IPS DF 4.7 (cell line): ENCODE measurements around the gene GOLGA6L24.
"Not testable (repeated sequence)": the region's sequence is repeated elsewhere in the genome, so short reads cannot be mapped to it uniquely, and the experiment has no call there.

ENCODE experiments used
- DNase-seq: peaks from one replicate; pipeline ENCODE4 v3.0.0-alpha.2; 2013; ENCODE audit warnings: low spot score; ENCODE audit errors: extremely low read depth

The GOLGA6L24 gene, protein sequence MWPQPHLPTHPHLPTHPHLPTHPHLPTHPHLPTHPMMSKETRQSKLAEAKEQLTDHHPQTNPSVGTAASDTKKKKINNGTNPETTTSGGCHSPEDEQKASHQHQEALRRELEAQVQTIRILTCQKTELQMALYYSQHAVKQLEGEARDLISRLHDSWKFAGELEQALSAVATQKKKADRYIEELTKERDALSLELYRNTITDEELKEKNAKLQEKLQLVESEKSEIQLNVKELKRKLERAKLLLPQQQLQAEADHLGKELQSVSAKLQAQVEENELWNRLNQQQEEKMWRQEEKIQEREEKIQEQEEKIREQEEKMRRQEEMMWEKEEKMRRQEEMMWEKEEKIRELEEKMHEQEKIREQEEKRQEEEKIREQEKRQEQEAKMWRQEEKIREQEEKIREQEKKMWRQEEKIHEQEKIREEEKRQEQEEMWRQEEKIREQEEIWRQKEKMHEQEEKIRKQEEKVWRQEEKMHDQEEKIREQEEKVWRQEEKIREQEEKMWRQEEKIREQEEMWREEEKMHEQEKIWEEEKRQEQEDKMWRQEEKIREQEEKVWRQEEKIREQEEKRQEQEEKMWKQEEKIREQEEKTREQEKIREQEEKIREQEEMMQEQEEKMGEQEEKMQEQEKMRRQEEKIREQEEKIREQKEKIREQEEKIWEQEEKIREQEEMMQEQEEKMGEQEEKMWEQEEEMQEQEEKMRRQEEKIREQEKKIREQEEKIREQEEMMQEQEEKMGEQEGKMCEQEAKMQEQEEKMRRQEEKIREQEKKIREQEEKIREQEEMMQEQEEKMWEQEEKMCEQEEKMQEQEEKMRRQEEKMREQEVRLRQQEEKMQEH

DNA sequence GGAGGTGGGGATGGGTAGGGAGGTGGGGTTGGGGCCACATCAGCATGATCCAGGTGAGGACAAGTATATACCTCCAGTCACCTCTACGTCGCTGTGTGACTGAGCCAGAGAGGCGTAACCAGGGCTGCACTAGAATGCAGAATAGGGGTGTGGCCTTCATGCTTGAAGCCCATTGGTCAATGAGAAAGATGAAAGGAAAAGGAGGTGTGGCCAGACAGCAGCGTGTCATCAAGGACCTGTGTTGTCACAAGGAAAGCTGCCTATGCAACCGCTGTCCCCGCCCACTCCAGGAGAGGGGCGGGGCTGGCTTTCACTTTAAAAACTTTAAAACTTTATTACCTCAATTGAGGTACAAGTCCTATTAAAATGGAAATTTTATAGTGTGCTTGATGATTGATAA, at the start of gene GOLGA6L24:
TSS of gene GOLGA6L24 (minus strand) at position 101 of the 400 bp plus-strand sequence. CDS start at position 40, 61 bp downstream.
- not testable (repeated sequence) for DNase-seq

DNA sequence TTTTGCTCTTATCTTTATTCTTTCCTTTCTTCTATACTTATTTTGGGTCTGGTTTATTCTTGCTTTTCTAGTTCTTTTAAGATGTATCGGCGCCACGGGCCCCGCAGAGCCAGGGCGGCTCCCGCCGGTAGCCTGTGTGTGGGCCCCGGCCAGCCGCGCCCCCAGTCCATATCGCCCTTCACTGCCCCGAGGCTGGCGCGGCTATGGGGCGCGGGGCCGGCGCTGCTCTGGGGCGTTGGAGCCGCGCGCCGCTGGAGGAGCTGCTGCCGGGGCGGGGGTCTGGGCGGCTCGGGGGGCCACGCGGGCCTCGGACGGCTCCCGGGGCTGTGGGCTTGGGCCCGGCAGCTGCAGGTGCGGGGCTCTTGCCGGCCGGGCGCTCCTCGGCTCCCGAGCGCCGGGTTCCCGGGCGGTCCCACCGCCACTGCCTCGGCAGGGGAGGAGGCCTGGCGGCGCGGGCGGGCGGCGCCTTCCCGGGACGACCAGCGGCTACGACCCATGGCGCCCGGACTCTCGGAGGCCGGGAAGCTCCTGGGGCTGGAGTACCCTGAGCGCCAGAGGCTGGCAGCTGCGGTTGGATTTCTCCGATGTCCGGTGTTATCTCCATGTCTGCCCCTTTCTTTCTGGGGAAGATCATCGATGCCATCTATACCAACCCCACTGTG, 45.0 kb upstream of the GOLGA6L24 start:
- not testable (repeated sequence) for DNase-seq

DNA sequence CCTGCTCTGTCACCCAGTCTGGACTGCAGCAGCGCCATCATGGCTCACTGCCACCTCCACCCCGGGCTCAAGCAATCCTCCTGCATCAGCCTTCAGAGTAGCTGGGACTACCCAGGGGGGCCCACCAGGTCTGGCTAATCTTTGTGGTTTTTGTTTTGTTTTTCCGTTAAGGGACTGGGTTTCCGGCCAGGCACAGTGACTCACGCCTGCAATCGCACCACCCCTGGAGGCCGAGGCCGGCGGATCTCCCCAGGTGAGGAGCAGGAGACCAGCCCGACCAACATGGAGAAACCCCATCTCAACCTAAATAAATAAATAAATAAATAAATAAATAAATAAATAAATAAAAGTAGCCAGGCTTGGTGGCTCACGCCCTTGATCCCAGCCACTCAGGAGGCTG, 38.1 kb upstream of the GOLGA6L24 start:
- DNase-seq, result not testable (repeated sequence)

DNA sequence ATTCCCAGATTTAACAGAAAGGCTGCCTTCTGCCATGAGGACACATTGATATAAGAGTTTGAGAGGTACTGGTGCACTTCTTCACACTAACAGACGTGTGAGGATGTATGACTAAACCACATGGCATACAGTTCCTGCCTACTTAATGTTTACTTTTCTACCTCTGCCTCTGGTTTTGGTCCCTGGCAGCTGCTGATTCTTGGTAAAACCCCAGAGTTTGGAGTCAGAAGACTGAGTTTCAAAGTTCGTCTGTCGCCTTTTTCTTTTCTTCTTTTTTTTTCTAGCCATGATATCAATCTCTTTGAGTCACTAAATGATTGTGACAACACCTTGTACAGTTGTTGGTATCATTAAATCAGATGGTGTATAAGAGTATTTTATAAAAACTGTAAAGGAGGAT, 22.2 kb upstream of the GOLGA6L24 start:
- DNase-seq, result not testable (repeated sequence)

DNA sequence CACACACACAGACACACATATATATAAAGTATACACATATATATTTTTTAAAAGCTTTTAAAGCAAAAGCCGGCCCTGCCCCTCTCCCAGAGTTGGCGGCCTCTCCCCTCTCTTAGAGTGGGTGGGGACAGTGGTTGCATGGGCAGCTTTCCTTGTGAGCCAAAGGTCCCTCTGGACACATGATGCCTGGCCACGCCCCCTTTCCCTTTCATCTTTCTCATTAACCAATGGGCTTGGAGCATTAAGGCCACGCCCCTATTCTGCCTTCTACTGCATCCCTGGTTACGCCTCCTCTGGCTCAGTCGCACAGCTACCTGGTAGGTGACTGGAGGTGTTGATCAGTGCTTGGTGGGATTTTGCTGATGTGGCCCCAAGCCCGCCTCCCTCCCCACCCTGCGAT, 20.5 kb upstream of the GOLGA6L24 start, which contains the start of gene GOLGA8F:
TSS of gene GOLGA8F (plus strand) at position 301 of the 400 bp plus-strand sequence. CDS start at position 399, 98 bp downstream.
- DNase-seq, result not testable (repeated sequence)

DNA sequence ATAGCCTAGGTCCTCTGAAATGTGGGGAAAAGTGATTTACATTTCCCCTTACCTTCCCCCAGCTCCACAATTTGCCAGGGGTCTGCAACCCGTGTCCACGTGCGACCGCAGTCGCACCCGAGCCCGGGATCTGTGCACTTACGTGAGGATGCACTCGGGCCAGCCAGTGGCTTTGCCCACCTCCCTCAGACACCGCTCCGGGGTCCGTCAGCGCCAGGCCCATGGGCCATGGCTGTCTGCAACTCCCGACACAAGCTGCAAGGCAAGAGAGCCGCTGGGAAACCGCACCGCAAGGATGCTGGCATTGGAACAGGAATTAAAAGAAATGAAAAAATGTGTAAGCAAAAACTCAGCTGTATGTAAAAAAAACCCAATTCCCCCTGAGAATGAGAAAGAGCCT, 7.6 kb upstream of the GOLGA6L24 start:
- not testable (repeated sequence) for DNase-seq

DNA sequence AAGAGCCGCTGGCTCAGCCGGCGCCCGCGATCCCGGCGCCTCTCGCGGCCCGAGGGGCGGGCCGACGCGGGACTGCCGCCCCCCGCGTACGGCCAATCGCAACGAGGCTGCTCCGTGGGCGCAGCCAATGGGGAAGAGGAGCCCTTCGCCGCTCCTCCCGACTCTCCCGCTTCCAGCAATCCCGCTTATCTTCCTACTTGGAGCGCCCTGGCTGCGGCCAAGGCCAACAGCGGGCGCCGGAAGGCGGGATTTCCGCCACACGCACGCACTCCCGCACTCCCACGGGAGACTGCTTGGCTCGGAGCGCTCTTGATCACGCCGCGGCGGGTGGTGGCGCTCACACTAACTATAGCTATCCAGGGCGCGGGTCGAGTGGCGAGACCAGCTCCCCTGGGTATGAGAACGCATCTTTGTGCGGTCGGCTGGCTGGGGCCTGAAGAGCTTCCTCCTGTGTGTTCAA, 35.7 kb downstream of the GOLGA6L24 start, which contains the start of gene HERC2:
TSS of gene HERC2 (minus strand) at position 51 of the 460 bp plus-strand sequence. CDS start 746 bp downstream, outside the sequence.
- not testable (repeated sequence) for DNase-seq

DNA sequence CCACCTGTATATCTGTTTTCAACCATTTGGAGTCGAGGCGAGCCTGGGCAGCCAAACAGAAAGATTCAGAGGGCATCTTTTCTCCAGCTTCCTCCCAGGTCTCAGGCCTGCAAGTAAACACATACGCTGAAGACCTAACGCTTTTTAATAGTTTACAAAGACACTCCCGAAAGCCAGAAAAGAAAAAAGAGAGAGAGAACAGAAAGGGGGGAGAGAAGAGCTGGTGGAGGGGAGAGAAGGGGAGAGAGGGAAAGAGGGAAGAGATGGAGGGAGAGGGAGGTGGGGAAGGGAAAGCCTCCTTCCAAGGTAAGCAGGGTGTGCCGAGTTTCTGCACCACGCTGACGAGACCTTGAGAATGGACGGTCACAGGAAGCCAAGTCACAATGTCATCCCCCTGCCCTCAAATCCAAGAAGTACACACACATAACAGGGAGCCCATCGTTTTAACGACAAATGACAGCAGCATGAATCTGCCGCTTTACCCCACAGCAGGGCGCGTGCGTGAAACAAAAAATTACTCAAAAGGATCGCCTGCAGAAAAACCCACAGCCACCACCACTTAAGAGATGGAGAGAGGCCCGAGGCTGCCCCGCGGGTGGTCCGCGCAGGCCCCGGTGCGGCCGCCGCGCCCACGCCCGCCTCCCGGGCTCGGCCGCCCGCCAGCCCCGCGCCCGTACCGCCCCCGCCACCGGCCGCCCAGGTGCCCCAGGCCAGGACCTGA, 36.4 kb downstream of the GOLGA6L24 start:
- not testable (repeated sequence) for DNase-seq

DNA sequence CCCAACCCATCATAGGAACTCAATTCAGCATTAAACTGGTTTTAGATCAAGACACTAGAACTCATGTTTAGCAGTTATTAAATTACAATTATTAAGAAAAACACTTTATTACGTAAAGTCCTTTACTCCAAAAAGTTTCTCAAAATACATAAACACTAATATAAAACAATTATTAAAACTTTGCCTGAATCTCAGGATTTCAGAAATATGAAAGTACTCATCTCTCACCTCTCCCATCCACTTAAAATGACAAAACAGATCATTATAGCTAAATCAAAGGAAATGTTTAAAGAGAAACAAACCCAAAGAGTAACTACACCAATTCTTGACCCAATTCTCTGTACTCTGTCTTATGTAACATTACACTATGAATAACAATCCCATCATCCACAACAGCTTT, 38.2 kb downstream of the GOLGA6L24 start:
- not testable (repeated sequence) for DNase-seq

DNA sequence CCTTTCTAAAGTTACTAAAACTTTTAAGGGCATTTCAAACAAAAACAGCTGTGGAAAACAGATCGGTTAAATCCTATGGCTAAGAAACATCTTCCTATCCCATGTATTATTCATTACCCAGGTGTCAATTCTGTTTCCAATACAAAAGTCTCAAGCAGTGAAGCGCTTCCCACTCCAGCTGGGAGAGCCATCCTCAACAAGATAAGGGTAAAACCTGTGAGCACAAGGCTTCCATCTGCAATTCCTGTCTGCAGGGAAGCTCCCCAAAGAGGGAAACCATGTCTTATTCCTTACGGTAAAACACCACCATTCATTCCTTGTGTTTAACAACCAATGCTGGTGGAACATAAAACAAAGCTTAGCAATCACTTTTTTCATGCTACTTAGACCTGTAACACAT, 39.1 kb downstream of the GOLGA6L24 start:
- not testable (repeated sequence) for DNase-seq

DNA sequence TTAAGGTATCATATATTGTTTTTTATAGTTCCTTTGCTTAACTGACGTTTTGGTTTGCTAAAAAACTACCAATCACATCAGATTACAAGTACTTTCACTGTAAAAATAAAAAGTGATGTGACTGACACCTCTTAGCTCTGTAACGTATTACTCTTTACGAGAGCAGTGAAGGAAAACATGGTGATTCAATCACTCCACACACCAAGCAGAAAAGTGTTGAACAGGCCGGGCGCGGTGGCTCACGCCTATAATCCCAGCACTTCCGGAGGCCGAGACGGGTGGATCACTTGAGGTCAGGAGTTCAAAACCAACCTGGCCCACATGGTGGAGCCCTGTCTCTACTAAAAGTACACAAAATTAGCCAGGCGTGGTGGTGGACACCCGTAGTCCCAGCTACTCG, 39.8 kb downstream of the GOLGA6L24 start:
- DNase-seq, result not testable (repeated sequence)

DNA sequence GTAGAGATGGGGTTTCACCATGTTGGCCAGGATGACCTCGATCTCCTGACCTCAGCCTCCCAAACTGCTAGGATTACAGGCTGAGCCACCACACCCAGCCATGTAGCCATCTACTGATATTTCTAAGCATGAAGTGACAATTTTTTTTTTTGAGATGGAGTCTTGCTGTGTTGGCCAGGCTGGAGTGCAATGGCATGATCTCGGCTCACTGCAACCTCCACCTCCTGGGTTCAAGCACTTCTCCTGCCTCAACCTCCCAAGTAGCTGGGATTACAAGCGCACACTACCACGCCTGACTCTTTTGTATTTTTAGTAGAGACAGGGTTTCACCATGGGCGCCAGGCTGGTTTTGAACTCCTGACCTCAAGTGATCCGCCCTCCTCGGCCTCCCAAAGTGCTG, 40.9 kb downstream of the GOLGA6L24 start:
- not testable (repeated sequence) for DNase-seq

DNA sequence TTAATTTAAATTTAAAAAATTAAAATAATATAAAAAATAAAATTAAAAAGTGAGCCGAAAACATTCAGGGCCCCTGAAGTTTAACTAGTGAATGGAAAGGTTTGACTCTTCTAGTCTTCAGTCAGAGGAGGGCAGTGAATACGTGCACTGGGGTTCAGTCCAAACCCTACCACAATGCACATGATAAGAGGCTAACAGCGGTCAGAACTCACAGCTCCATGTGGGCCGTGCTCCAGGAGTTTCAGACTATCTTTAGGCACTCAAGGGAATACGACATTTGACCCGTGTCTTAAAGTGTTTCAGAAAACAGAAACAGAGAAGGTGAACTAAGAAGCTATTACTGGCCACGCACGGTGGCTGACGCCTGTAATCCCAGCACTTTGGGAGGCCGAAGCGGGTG, 47.4 kb downstream of the GOLGA6L24 start:
- DNase-seq, result not testable (repeated sequence)

DNA sequence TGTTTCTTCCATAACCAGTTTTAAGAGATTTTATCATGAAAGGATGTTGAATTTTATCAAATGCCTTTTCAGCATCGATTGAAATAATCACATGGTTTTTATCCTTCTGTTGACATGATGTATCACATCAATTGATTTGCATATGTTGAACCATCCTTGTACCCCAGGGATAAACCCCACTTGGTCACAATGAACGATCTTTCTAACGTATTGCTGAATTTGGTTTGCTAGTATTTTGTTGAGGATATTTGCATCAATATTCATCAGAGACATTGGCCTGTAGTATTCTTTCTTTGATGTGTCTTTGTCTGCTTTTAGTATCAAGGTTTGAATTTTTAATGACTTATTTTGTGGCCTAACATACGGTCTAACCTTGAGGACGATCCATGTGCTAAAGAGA, 49.2 kb downstream of the GOLGA6L24 start:
- not testable (repeated sequence) for DNase-seq
